Heart left ventricle (tissue), 16 donors: Measurements from ENCODE around the gene NUDT2. TPM values are rescaled to one million over a fixed set of nuclear protein-coding genes. Genes with fewer than 3 reads are reported as not detected.

Source experiments
- ATAC-seq, 4 donors: fragments of 200-7000 bp; cut with Tn5 transposase; one replicate each; pipeline ENCODE4 v1.9.1; 2020 to 2022; ENCODE audit warnings: moderate library complexity in 4 of 4, mild to moderate bottlenecking in 3 of 4, moderate number of reproducible peaks in 1 of 4
- DNase-seq, 5 donors: peaks; one replicate each; pipeline ENCODE4 v3.0.0-alpha.2; 2020
- H3K27ac ChIP-seq, 12 donors: fragments of 200-600 bp; sonication (generic) in 4 of 12; one replicate each; pipeline versions ENCODE4 v1.5.0 to v1.8.0; 2016 to 2022; ENCODE audit warnings: mild to moderate bottlenecking in 2 of 12
- H3K27me3 ChIP-seq, 9 donors: fragments of 200-600 bp; sonication (generic) in 2 of 9; one replicate each; pipeline versions ENCODE4 v1.5.1 to v1.8.0; 2016 to 2022; ENCODE audit warnings: mild to moderate bottlenecking in 3 of 9
- H3K36me3 ChIP-seq, 9 donors: fragments of 200-600 bp; sonication (generic) in 2 of 9; one replicate each; pipeline versions ENCODE4 v1.5.0 to v1.8.0; 2018 to 2022; ENCODE audit warnings: mild to moderate bottlenecking in 2 of 9
- H3K4me1 ChIP-seq, 12 donors: fragments of 200-600 bp; sonication (generic) in 4 of 12; one replicate each; pipeline versions ENCODE4 v1.5.0 to v1.8.0; 2016 to 2022; ENCODE audit warnings: mild to moderate bottlenecking in 3 of 12
- H3K4me3 ChIP-seq, 12 donors: fragments of 200-600 bp; sonication (generic) in 4 of 12; one replicate each; pipeline versions ENCODE4 v1.5.0 to v1.8.0; 2017 to 2022; ENCODE audit warnings: mild to moderate bottlenecking in 9 of 12, moderate library complexity in 4 of 12
- H3K9me3 ChIP-seq, 12 donors: fragments of 200-600 bp; sonication (generic) in 4 of 12; one replicate each; pipeline versions ENCODE4 v1.5.0 to v1.8.0; 2016 to 2022; ENCODE audit warnings: mild to moderate bottlenecking in 1 of 12
- POLR2A ChIP-seq, 2 donors: fragments of 450-650 bp; IDR thresholded peaks; one replicate each; pipeline ENCODE4 v1.6.1; 2017; ENCODE audit warnings: antibody characterized with exemption in 2 of 2, mild to moderate bottlenecking in 2 of 2, moderate library complexity in 2 of 2
- WGBS, 4 donors: extraction: QIAGEN DNeasy Blood & Tissue Kit in 2 of 4; methylation state at CpG; one replicate each; pipeline versions ENCODE4 v1.1.5 to v1.1.7; 2013 to 2018; 5-methylcytosine and 5-hydroxymethylcytosine counted together
- intact Hi-C, 10 donors: fragments of 100-400 bp; cut with DNase I; formaldehyde crosslinking; loops; one replicate each; pipeline versions ENCODE4 v1.11.1 to v1.14.2; 2022
- polyA plus RNA-seq, 2 donors: library from polyadenylated mRNA; stranded (reverse); fragments of 200-250 nt; gene quantifications; one replicate each; pipeline ENCODE4 v1.2.3, GENCODE V29; 2013
- total RNA-seq, 9 donors: library from RNA; depleted of rRNA in 2 of 9; stranded (reverse); fragments of >200 nt in 2 of 9; fragmentation: NEBNext Ultra II Directional in 3 of 9; extraction: Animal tissue kit (Norgen Biotek cat#: 25700) in 3 of 9; gene quantifications; one replicate each; pipeline versions ENCODE4 v1.1.0 to v1.2.4, GENCODE V29; 2016 to 2023
- TF ChIP-seq, protein P1 (sequence below), 12 donors: fragments of 200-600 bp; sonication (generic) in 4 of 12; IDR thresholded peaks; one replicate each; pipeline versions ENCODE4 v1.5.0 to v1.8.0; 2018 to 2022; ENCODE audit warnings: antibody characterized with exemption in 12 of 12, mild to moderate bottlenecking in 5 of 12
- donor health status: ischemic (EF 13 %, LVEDD 7.1; RV severe dilation, severe dysfunction).
- donor health status: healthy with polysubstance abuse.
- donor health status: DM: no; HTN: yes; CAD: no.
- donor health status: DM: no; HTN: no; CAD: no.
- donor health status: ischemic (EF 25% LVEDD 6.9; RV normal size, moderate dysfunction).
- donor health status: ischemic (EF 25% LVEDD 5.7; RV mildly dilated, moderate dysfunction).
- donor health status: healthy.
- donor health status: DM: yes; HTN: yes; CAD: no.
- donor health status: ischemic (EF 35%, LVEDD 5.7; RV mildly dilated, moderate dysfunction).
- donor health status: nonischemic (EF 11% LVEDD 7.7; RV severe dilation, severe dysfunction).
- donor health status: DM: yes; HTN: yes; CAD: no.
- donor health status: PGD.
- donor health status: ischemic (EF 29% LVEDD 5.4; RV normal size, mild dysfunction).
- donor health status: nonischemic (EF 23%, LVEDD 6.1; RV moderate dilation, normal function).

NUDT2 gene
- total and polyA plus RNA-seq, 11 donors: 14.1 to 27.6 (median 17.5) TPM

DNA sequence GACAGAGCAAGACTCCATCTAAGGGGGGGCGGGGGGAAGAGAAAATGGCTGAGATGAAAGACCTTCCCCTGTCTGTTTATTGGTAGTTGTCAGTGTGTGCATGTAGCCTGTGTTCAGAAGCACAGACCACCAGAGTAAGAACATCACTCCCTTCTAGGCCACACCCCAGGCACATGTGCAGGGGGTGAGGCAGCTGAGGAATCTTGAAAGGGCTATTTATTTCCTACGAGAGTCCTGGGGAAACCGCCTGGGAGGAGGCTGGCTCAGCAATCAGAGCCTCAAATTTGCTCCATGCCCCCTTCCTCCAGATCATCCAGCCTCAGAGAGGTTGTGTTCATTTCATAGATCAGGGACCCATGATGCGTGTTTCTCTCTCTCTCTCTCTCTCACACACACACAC is 40.3 kb downstream of the NUDT2 start:
- Histone ChIP-seq H3K4me3 (no peak overlapping the region), H3K9me3 (no peaks in the 10 kb centered on the region), H3K4me1 (peaks cover 0 to 13% (median 4%) of the 10 kb centered on the region in 12 donors), H3K27ac (no peak overlapping the region), H3K36me3 (peaks cover 0 to 23% (median 6%) of the 10 kb centered on the region in 9 donors), H3K27me3 (peaks cover 0 to 9% (median 0%) of the 10 kb centered on the region in 9 donors)
- intact Hi-C loops: no loop called here
- TF ChIP-seq POLR2A (IDR thresholded peaks at IDR 0.05): no peak
- TF ChIP-seq, protein P1, sequence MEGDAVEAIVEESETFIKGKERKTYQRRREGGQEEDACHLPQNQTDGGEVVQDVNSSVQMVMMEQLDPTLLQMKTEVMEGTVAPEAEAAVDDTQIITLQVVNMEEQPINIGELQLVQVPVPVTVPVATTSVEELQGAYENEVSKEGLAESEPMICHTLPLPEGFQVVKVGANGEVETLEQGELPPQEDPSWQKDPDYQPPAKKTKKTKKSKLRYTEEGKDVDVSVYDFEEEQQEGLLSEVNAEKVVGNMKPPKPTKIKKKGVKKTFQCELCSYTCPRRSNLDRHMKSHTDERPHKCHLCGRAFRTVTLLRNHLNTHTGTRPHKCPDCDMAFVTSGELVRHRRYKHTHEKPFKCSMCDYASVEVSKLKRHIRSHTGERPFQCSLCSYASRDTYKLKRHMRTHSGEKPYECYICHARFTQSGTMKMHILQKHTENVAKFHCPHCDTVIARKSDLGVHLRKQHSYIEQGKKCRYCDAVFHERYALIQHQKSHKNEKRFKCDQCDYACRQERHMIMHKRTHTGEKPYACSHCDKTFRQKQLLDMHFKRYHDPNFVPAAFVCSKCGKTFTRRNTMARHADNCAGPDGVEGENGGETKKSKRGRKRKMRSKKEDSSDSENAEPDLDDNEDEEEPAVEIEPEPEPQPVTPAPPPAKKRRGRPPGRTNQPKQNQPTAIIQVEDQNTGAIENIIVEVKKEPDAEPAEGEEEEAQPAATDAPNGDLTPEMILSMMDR (IDR thresholded peaks at IDR 0.05): no peak
- 93 to 98% (median 97%) methylated on average over 4 of the region's 4 CpGs for WGBS, 4 donors
- no peak for DNase-seq
- no peak for ATAC-seq

DNA sequence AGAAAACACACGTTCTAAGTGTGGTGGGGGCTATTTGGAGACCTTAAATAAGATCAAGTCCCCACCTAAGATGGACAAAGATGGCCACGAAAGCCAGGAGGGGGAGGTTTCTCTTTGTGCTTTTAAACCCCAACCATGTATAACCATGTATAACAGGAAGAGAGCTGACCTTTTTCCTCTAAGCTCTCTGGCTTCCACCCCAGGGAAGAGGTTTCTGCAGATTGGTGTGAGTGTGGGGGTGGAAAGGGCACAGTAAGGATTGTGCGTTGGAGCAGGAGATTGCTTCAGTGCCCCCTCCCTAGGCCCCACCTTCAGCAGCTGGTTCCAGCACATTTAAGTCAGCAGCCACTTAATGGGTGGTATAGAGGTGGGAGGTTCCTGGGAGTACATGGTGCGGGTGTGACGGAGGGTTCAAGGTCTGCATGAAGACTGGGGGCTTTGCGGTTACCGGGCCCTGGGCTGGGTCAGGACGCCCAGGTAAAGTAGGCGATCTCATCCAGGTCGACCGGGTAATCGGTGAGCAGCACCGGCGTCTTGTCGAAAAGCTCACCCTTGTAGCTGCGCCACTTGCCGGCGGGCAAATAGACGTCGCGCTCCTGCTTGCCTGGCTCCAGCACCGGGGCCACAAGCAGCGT is 41.1 kb downstream of the NUDT2 start:
- no peak overlapping the region for H3K27ac ChIP-seq
- DNase-seq: no peak
- peaks cover 0 to 23% (median 6%) of the 10 kb centered on the region in 9 donors for H3K36me3 ChIP-seq
- peaks cover 0 to 9% (median 0%) of the 10 kb centered on the region in 9 donors for H3K27me3 ChIP-seq
- TF ChIP-seq POLR2A (IDR thresholded peaks at IDR 0.05): no peak
- TF ChIP-seq, protein P1 (IDR thresholded peaks at IDR 0.05): no peak
- 71 to 83% (median 78%) methylated on average over 16 to 23 of the region's 23 CpGs for WGBS, 4 donors
- intact Hi-C loops: no loop called here
- H3K4me1 ChIP-seq: peaks cover 0 to 15% (median 2%) of the 10 kb centered on the region in 12 donors
- peak in 1 of 4 donors; percentile 6 for ATAC-seq
- no peaks in the 10 kb centered on the region for H3K9me3 ChIP-seq
- H3K4me3 ChIP-seq: peak overlapping the region in 2 of 12 donors; percentile 21 to 28

DNA sequence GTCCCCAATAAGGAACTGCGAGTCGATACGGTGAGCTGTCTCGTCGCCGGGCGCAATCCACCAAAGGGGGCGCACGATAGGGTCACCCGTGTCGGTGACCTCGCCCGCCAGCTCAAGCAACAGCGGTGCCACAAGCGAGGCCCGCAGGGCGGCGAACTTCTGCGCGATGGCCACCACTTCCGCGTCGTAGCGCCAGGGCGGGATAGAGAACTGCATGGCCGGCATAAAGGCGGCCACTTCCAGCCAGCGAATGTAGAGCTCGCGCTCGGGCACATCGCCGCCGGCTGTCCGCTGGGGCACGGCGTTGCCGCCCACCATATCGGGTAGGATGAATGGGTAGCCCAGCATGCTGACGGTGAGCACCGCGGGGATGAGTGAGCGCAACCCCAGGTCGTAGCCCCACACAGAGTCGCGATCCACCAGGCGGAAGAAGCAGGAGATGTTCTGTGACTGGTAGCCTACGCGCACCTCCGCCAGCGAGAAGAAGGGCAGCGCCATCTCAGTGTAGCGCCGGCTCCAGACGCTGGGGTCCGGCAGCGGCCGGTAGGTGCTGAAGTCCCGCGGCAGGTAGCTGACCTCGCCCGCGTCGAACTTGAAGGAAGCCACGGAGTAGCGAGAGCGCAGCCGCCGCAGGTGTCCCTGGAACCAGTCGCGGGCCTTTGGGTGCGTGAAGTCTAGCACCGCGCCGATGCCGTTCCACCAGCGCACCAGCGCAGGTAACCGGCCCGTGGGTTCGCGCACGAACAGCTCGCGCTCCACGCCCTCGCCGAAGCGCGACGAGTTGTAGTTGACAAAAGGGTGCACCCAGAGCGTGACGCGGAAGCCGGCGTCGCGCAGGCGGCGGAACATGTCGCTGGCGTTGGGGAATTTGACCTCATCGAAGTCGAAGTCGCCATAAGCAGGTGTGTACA is 41.9 kb downstream of the NUDT2 start:
- peaks cover 0 to 23% (median 9%) of the 10 kb centered on the region in 12 donors for H3K4me1 ChIP-seq
- intact Hi-C loops: no loop called here
- H3K27ac ChIP-seq: no peak overlapping the region
- no peaks in the 10 kb centered on the region for H3K9me3 ChIP-seq
- ATAC-seq (peak in 1 of 4 donors; percentile 34), DNase-seq (no peak)
- TF ChIP-seq, protein P1 (IDR thresholded peaks at IDR 0.05): peak in 1 of 12 donors; percentile 3
- TF ChIP-seq POLR2A (IDR thresholded peaks at IDR 0.05): no peak
- 57 to 75% (median 65%) methylated on average over 34 to 105 of the region's 105 CpGs for WGBS, 4 donors
- peak overlapping the region in 4 of 12 donors; percentile 4 to 28 (median 18) for H3K4me3 ChIP-seq
- peaks cover 0 to 9% (median 0%) of the 10 kb centered on the region in 9 donors for H3K27me3 ChIP-seq
- peaks cover 0 to 23% (median 6%) of the 10 kb centered on the region in 9 donors for H3K36me3 ChIP-seq
